NOMO-1 treated with dmso at 0.1 percent for 144 hours (cell line): Measurements from ENCODE around the gene WDR38.

Source experiments
- DNase-seq: peaks from one replicate; lab custom pipeline; 2025; ENCODE audit not compliant: unreplicated experiment; lab: John Stamatoyannopoulos, UW

The WDR38 gene

DNA sequence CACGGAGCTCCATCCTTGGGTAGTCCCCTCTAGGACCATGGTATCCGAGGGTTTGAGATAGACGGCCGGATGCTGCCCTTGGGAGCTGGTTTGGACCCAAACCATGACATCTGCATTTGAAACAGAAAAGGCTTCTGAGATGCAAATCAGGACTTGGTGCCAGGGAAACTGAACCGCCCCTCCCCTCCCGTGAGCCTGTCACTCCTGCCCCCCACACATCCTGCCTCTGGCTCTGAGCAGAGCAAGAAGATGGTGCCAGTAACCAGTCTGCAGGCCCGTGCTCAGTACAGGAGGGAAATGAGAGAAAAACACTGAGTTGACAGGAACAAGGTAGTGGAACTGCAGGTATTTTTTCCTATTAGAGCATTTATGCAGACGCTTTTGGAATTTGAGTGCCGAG lies 27.2 kb downstream of the WDR38 start:
- no peak for DNase-seq

DNA sequence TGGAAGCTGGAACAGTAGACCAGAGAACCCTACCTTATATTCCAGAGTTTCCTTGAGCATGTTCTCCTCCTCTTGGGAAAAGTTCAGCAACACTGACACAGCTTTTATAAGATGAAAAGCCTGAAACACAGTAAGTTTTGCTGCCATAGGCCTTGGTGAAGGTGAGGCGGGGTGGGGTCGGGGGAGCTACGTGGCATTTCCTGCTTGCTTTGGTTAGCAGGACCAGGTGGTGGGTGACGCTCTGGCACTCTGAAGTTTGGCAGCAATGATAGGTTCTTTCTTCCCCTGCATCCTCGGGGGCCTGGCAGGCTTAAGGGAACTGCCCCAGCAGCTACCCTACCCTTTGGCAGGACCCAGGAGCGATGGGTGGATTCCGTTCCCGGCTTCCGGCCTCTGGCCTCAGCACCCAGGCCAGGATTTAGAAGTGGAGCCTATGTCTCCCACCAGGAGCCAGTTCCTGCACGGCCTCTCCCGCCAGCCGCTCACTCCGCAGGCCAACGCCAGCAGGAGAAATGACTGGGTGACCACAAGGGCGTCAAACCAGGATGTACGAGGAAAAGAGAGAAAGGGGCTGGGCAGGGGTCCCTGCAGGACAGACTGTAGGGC lies 28.0 kb downstream of the WDR38 start:
- DNase-seq: no peak

DNA sequence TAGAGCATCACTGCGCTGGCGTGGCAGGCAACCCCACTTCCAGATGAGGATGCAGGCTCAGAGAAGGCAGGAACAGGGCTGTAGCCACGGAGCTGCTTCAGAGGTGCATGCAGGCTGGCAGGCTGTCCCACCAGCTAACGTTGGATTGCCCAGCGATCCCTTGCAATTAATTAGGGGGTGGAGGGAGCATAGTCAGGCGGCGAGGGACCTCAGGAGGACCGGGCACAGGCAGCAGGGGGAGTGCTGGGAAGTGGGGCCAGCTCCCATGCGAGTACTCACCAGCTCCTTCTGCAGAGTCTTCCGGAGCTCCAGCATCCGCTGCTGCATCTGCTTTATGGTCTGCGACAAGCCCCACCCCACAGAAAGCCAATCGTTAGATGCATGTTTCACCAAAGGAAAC lies 29.0 kb downstream of the WDR38 start:
- no peak for DNase-seq

DNA sequence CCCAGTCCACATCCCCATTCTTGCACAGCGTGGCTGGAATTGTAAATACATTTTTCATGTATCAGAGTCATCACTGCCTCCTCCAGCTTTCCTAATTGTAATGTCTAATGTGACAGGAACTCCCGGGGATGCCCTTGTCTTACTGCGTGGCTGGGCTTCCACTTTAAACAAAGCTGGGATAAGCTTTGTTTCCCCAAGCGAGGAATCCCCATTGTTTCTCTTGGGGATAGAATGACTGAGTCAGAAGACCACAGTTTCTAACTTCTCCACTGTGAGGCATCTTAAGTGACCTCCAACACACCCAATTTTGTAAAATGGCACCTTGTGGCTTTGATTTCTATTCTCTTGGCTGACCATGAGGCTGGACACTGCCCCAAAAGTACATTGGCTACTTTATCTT lies 31.1 kb downstream of the WDR38 start:
- DNase-seq: no peak

DNA sequence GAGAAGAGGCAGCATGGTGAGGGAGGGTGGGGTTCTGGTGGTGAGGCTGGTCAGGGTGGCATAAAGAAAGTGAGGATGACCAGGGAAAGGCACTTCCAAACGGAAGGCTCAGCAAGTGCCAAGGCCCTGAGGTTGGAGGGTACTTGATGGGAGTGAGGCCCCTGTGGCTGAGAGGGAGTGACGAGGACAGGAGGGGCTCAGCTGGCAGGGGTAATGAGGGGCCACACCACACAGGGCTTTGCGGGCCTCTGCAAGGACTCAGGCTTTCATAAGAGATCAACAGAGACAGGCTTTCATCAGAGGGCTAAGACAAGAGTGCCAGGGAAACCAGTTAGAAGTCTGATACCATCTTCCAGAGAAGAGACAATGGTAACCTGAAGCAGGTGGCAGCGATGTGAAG lies 32.3 kb downstream of the WDR38 start:
- no peak for DNase-seq

DNA sequence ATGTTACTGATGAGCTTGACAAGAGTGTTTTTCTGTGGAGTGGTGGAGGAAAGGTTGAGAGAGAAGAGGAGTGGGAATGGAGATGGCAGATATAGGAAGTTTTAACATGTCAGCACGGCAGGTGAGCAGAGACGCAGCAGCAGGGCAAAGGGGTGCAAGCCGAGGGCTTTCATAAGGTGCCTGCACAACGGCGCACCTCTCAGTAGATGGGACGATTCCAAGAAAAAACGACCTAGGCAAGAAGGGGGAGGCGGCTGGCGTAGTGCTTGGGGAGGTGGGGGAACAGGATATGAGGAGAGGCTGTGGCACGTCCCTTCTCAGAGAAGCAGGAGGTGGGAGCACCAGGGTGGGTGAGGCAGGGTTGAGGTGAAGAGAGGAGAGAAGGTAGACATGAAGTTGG lies 33.2 kb downstream of the WDR38 start:
- DNase-seq: no peak

DNA sequence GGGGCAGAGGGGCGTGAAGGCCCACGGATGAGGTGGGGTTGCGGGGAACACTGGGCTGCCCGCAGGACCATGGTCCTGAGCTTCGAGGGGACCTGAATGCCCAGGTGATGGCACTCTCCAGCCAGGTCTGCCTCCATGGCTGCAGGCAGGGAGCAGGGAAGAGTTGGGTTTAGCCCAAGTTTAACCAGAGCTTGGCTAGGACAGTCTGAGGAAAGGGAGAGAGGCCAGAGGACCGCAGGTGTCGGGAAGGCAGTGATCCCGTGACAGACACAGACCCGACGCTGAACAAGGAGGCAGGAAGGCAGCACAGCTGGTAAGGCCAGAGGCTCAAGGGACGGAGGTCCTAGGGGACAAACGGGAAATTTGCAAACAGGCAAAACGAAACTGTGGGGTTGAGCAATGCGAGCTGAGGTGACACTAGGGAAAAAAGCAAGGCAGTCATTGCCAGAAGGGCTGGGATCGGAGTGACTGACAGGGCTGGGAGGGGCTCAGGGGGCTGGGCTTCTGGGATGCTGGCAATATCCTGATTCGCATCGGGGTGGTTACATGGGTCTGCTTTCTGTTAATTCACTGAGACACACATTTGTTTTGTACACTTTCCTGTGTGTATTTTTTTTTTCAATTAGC lies 33.7 kb downstream of the WDR38 start:
- no peak for DNase-seq

DNA sequence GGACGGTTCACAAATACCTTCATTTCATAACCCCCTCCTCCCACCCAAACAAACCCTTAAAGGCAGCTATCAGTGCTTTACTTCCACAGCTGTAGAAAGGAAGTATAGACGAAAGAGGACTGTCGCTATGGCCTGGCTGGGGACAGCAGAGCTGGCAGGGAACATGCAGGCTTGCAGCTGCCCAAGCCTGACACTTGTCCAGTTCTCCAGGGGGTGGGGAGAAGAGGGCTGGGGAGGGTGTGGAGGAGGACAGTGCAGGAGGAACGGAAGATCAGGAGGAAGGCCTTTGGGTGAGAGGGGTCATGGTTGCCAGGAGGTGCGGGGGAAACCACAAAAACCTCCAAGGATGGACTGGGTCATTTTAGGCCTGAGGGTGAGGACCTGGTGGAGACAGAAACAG lies 34.6 kb downstream of the WDR38 start:
- no peak for DNase-seq

DNA sequence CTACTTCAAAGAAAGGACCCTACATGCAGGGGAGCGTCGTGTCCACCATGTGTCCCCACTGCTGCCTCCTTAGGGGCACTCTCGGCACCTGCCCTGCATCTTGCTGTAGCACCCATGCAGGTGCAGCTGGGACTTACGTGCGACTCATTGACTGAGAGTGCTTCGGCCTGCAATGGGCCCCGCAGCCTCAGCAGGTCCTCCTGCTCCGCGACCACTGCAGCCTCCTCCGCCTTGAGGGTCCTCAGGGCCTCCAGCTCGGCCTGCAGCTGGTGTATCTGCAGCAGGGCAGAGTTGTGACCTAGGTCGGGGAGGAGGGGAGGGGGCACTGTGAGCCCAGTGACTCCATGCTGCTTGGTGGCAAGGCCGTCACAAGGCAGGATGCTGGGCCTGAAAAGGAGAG lies 35.7 kb downstream of the WDR38 start:
- DNase-seq: no peak

DNA sequence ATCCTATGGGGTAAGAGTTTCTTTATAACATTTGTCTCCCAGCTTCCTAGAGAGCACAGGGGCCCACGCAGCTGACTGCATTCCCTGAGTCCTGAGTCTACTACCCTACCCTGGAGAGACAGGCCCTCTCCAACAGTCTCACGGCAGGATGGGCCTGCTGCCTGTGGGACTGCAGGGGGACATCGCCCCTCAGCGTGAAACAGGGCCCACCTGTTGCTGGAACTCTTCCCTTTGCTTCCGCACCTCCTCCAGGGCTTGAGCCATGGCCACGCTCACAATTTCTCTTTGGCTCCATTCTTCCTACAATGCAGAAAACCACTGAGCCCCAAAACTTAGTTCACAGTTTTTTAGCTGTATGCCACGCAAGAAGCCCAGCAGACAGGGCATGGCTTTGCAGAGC lies 36.9 kb downstream of the WDR38 start:
- DNase-seq: no peak

DNA sequence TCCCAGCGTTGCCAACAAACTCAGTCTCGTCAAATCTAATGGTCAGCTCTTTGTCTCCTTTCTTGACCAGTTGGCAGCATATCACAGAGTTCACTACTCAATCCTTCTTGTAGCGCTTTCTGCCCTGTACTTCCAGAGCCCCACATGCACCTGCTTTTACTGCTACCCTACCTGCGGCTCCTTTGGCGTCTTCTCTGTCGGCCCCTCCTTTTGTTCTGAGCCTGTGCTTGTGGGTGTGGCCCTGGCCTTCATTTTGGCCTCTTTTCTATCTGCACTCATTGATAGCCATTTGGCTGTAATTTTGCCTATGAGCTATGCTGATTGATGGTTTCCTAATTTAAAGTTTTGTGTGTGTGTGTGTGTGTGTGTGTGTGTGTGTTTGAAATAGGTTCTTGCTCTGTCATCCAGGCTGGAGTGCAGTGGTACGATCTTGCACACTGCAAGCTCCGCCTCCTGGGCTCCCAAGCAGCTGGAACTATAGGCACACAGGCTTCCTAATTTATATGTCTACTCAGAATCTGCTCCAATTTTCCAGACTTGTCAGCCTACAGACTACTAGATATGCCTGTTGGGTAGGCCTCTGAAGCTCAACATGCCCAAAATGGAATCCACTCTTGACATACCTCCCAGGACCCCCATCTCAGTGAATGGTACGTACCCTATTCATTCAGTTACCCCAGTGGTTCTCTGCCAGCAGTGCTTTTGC lies 40.9 kb downstream of the WDR38 start:
- no peak for DNase-seq

DNA sequence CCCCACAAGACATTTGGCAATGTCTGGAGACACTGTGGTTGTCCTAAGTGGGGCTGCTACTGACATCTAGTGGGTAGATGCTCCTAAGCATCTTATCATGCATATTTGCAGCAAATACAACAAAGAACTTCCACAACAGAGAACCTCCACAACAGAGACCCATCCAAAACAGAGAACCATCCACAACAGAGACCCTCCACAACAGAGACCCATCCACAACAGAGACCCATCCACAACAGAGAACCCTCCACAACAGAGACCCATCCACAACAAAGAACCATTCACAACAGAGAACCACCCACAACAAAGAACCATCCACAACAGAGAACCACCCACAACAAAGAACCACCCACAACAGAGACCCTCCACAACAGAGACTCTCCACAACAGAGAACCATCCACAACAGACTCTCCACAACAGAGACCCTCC lies 41.5 kb downstream of the WDR38 start:
- DNase-seq: no peak

DNA sequence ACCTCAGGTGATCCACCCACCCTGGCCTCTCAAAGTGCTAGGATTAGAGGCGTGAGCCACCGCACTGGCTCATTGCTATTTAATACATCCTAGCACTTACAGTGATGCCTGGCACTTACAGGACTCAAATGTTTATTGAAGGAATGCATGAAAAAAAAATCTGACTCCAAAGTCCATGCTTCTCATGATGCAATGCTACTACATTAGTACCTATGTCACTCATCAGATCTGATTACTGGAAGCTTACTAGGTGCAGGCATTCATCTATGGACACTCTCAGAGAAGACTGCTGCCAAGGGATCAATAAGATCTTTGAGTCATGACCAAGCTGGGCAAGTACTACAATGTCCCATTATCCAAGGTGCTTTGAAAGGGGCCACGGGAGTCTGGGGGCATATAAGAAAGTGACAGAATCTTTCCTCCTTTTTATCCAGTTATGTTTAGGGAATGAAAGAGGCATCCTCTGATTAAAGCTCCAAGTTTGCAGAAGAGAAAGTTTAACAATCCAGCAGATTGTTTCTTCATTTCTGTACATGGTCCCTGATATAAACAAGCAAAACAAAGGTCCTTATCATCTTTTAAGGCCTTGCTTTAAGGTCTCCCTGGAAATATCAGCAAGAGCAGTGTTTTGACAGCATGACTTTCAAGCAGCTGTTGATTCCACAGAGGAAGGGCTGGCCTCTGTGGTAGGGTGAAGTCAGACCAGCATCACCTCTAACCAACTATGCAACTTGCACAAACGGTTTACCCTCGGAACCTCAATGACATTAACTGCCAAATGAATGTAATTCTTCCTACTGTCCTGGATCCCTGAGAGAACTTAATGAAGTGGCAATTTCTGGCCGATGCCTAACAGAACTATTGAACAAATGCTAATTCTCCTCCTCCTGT lies 44.6 kb downstream of the WDR38 start:
- DNase-seq: no peak

DNA sequence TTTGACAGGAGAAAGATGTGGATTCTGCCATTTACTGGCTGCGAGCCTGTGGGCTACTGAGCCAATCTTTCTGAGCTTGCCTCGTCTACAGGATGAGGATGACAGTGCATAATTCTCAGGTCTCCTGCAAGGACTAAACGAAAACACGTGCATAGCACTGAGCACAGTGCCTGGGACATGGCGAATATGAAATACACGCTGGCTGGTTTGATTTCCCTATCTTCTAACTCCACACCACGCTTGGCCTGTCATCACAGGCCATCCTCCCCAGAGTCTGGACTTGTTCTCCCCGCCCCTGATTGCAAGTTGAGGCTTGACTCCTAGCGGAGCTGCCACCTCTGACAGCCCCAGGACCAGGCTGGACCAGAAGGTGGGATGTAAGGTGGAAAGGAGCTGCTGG lies 46.6 kb downstream of the WDR38 start:
- DNase-seq: no peak

DNA sequence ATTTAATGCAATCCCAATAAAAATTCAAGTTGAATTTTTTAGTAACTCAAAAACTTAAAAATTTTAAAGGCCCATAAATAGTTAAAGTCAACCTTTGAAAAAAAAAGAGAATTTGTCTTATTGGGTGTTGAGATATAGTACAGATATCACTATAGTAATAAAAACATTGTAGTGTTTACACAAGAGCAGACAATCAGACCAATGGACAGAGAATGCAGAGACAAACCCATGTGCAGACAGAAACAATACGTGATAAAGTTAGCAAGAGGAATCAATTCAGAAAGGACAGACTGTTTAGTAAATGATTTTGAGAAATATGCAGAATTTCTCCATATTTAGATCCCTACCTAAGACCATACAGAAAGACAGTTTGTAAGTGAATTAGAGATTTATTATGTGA lies 53.7 kb downstream of the WDR38 start:
- no peak for DNase-seq
